D721Med (cell line): ENCODE results near the gene SRGAP3.

ENCODE experiments used
- DNase-seq: peaks from one replicate; pipeline ENCODE4 v3.0.0; 2011; ENCODE audit warnings: low spot score; ENCODE audit not compliant: insufficient read length
- FAIRE-seq: peaks from 2 replicates; lab custom pipeline; 2011; peaks lifted over from hg19 to GRCh38; lab: Jason Lieb, UNC
- TF ChIP-seq, protein P1 (sequence below): IDR thresholded peaks from 2 replicates; pipeline ENCODE4 v1.5.1; 2012; ENCODE audit warnings: mild to moderate bottlenecking, control low read depth; ENCODE audit not compliant: insufficient read depth; ENCODE audit errors: missing control alignments

The SRGAP3 gene

DNA sequence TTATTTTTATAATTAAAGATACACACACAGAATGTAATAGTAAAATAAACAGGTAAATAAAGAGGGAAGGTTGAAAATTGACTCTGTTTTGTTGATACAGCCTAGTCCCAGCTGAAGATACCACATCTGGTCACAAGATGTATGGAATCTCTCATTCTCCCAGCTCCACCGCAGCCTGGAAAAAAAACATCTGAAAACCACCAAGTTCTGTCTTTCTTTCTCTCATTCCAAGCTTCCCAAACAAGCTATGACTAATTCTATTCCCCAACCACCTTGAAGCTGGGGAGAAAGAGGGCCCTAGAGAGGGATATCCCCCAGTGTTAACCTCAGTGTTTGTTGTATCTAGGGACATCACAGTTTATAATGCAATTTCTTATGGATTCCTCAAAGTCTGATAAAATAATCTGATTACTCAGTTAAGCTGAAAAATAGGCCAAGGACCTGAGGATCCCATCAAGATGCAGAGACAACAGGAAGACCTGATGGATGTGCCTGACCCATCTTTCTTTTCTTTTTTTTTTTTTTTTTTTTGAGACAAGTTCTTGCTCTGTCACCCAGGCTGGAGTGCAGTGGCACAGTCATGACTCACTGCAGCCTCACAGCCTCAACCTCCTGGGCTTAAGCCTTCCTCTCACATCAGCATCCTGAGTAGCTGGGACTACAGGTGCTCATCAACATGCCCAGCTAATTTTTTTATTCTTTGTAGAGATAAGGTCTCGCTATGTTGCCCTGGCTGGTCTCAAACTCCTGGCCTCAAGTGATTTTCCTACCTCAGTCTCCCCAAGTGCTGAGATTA is 38.1 kb downstream of the SRGAP3 start:
- FAIRE-seq: no peak
- no peak for DNase-seq
- TF ChIP-seq, protein P1, sequence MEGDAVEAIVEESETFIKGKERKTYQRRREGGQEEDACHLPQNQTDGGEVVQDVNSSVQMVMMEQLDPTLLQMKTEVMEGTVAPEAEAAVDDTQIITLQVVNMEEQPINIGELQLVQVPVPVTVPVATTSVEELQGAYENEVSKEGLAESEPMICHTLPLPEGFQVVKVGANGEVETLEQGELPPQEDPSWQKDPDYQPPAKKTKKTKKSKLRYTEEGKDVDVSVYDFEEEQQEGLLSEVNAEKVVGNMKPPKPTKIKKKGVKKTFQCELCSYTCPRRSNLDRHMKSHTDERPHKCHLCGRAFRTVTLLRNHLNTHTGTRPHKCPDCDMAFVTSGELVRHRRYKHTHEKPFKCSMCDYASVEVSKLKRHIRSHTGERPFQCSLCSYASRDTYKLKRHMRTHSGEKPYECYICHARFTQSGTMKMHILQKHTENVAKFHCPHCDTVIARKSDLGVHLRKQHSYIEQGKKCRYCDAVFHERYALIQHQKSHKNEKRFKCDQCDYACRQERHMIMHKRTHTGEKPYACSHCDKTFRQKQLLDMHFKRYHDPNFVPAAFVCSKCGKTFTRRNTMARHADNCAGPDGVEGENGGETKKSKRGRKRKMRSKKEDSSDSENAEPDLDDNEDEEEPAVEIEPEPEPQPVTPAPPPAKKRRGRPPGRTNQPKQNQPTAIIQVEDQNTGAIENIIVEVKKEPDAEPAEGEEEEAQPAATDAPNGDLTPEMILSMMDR: no peak

GRCh38 chr3:9209777-9210176 is 39.7 kb downstream of the SRGAP3 start:
- DNase-seq (no peak), FAIRE-seq (no peak)
- TF ChIP-seq, protein P1: no peak

DNA sequence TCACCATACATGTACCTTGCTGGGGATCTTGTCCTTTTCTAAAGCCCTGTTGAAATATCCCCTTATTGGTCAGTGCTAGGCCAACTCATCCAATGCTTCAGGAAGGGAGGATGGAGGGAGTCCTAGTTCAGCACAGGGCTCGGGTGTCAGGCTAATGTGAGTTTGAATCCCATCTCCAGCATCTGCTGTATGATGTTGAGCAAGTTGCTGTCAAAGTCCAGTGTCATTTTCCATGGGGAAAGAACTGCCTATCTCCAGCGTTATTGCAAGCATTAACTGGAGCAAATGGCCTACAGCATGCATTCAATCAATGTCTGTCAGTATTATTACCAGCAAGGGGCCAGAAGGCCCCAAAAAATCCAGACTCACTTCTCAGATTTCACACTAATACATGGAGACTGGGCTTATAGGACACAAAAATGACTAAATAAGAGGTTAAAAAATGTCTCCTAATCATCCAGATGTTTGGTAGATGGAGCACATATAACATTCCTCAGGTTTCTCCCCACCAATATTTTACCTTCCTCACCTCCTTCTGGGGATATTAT is 40.8 kb downstream of the SRGAP3 start:
- TF ChIP-seq, protein P1: no peak
- DNase-seq: no peak
- no peak for FAIRE-seq

- no peak for FAIRE-seq
- DNase-seq: no peak
- TF ChIP-seq, protein P1: no peak
Measured at GRCh38 chr3:9207116-9207763, 42.2 kb downstream of the SRGAP3 start.

DNA sequence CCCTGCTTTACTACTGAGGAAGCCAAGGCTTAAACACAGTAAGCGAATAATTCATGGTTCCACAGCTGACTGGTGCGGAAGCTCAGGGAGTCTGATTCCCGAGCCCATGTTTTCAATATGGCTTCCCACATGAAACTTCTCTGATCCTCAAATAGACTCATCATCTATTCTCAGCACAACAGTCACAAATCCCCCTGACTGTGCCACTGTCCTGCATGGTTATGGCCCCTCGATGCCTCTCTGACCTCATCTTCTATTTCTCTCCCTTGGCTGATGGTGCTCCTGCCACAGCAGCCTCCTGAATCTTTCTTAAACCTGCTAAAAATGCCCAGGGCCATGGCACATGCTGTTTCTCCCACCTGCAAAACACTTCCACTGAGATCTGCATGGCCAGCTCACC is 43.2 kb downstream of the SRGAP3 start:
- DNase-seq: no peak
- TF ChIP-seq, protein P1: no peak
- no peak for FAIRE-seq

DNA sequence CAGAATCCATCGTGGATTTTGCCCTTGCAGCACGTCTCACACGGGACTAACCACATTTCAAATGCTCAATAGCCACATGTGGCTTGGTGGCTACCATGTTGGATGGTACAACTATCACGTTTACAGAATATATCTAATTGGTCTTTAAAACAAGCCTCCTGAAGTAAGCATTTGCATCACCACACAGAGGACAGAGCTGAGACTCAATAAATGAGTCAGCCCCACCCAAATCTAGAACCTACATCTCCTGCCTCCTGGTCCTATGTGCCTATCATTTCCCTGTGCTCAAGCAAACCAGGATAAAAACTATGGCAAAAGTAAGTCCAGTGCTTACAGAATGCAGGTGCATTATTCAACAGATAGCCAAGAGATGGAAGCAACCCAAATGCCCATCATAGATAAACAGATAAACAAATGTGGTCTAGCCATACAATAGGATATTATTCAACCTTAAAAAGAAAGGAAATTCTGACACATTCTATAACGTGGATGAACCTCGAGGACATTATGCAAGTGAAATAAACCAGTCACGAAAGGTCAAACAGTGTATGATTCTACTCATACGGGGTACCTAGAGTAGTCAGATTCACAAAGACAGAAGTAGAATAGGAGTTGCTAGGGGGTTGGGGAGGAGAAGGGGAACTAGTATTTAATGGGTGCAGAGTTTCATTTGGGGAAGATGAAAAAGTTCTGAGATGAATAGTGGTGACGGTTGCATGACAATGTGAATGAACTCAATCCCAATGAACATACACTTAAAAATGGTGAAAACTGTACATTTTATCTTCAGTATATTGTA is 43.9 kb downstream of the SRGAP3 start:
- DNase-seq (no peak), FAIRE-seq (no peak)
- TF ChIP-seq, protein P1: no peak
